IPS-15b (cell line): ENCODE measurements around the gene NDEL1.
A peak's percentile ranks its signal among the peaks of the same experiment; 100 is the strongest.
"Not testable (repeated sequence)": the region's sequence is repeated elsewhere in the genome, so short reads cannot be mapped to it uniquely, and the experiment has no call there.

Source experiments
- H3K27me3 ChIP-seq: one replicate; pipeline ENCODE4 v1.6.1; 2013; ENCODE audit warnings: low read length; ENCODE audit not compliant: control insufficient read depth, insufficient read depth
- H3K36me3 ChIP-seq: one replicate; pipeline ENCODE4 v1.6.1; 2013; ENCODE audit warnings: low read length; ENCODE audit not compliant: control insufficient read depth, insufficient read depth
- H3K4me1 ChIP-seq: one replicate; pipeline ENCODE4 v1.6.1; 2013; ENCODE audit warnings: mild to moderate bottlenecking, low read length; ENCODE audit not compliant: control insufficient read depth, insufficient read depth
- H3K4me3 ChIP-seq: one replicate; pipeline ENCODE4 v1.5.1; 2013; ENCODE audit warnings: low read depth, low read length
- H3K9ac ChIP-seq: one replicate; pipeline ENCODE4 v1.6.1; 2013; ENCODE audit warnings: low read depth, mild to moderate bottlenecking, low read length
- H3K9me3 ChIP-seq: one replicate; pipeline ENCODE4 v1.6.1; 2013; ENCODE audit warnings: mild to moderate bottlenecking, low read length; ENCODE audit not compliant: control insufficient read depth, insufficient read depth

The NDEL1 gene, protein sequence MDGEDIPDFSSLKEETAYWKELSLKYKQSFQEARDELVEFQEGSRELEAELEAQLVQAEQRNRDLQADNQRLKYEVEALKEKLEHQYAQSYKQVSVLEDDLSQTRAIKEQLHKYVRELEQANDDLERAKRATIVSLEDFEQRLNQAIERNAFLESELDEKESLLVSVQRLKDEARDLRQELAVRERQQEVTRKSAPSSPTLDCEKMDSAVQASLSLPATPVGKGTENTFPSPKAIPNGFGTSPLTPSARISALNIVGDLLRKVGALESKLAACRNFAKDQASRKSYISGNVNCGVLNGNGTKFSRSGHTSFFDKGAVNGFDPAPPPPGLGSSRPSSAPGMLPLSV

GRCh38 chr17:8435245-8436168 lies at the start of gene NDEL1:
NDEL1 (plus strand) TSS chr17:8435884; CDS start chr17:8444272, 8,388 bp downstream.
- no peaks in the 10 kb centered on the region for H3K9me3 ChIP-seq
- peak within 1 kb of the TSS; percentile 91 for H3K4me3 ChIP-seq
- no peaks in the 10 kb centered on the region for H3K4me1 ChIP-seq
- peak within 1 kb of the TSS; percentile 89 for H3K9ac ChIP-seq
- no peaks in the 10 kb centered on the region for H3K36me3 ChIP-seq
- no peaks in the 10 kb centered on the region for H3K27me3 ChIP-seq

- Histone ChIP-seq H3K4me3 (no peak overlapping the region), H3K27me3 (no peaks in the 10 kb centered on the region), H3K4me1 (peaks cover 8% of the 10 kb centered on the region), H3K9ac (no peak overlapping the region), H3K9me3 (no peaks in the 10 kb centered on the region), H3K36me3 (no peaks in the 10 kb centered on the region)
These were observed 48.8 kb upstream of the NDEL1 start for GRCh38 chr17:8386841-8387240.

DNA sequence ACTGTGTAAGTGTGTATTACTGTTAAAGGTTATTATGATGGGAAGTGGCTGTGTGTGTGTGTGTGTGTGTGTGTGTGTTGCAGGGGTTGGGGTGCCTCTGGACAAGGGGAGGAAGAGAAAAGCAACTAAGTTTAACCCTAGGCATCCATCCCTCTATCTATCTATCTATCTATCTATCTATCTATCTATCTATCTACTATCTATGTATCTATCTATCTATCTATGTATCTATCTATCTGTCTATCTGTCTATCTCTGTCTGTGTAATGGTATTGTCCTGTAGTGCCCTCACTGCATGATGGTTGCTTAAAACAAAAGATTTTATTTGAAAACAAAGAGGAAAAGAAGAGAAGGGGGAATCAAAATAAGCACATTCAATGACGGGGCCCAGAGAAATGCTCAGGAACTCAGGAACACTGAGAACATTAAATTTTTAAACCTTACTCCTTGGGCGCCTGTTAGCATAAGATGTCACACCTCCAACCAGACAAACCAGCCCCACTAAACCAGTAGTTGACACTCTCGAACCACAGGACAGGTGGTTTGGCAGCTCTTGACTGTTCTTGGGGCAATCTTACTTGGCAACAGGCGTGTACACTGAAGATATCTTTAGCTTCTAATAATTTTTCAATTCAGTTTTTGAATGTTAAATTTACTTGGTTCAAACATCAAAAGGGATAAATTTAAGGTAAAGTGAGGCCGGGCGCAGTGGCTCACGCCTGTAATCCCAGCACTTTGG lies 47.6 kb upstream of the NDEL1 start:
- Histone ChIP-seq H3K36me3 (no peaks in the 10 kb centered on the region), H3K4me3 (no peak overlapping the region), H3K4me1 (peaks cover 10% of the 10 kb centered on the region), H3K9ac (no peak overlapping the region), H3K9me3 (no peaks in the 10 kb centered on the region), H3K27me3 (no peaks in the 10 kb centered on the region)

GRCh38 chr17:8391711-8392110 lies 44.0 kb upstream of the NDEL1 start:
- Histone ChIP-seq H3K36me3 (no peaks in the 10 kb centered on the region), H3K9ac (peak overlapping the region; percentile 54), H3K27me3 (peaks cover 4% of the 10 kb centered on the region), H3K4me3 (no peak overlapping the region), H3K4me1 (peaks cover 6% of the 10 kb centered on the region), H3K9me3 (no peaks in the 10 kb centered on the region)

DNA sequence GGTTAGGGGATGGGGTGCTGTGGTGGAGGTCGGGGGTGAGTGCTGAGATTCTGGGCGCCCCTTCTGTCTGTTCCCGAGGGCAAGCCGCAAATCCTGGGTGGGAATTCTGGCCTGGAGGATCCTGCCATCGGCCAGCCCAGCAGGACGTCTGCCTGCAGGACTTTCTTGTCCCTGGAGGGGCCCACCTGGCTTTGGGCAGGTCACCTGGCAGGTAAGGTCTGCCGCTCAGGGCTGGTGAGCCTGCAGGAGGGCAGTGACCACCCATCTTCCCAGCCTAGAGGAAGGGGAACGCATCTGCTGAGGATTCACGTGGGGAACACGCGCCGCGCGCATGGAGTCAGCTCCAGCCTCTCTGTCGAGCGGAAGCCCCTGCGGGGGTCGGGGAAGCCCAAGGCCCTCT lies 43.4 kb upstream of the NDEL1 start:
- Histone ChIP-seq H3K4me1 (peaks cover 6% of the 10 kb centered on the region), H3K4me3 (no peak overlapping the region), H3K9me3 (no peaks in the 10 kb centered on the region), H3K9ac (peak overlapping the region; percentile 54), H3K36me3 (no peaks in the 10 kb centered on the region), H3K27me3 (peaks cover 4% of the 10 kb centered on the region)

- H3K9ac ChIP-seq, result peak overlapping the region; percentile 54
- H3K36me3 ChIP-seq, result no peaks in the 10 kb centered on the region
- no peak overlapping the region for H3K4me3 ChIP-seq
- no peaks in the 10 kb centered on the region for H3K9me3 ChIP-seq
- H3K4me1 ChIP-seq, result peaks cover 6% of the 10 kb centered on the region
- H3K27me3 ChIP-seq, result peaks cover 4% of the 10 kb centered on the region
These were observed 42.8 kb upstream of the NDEL1 start for GRCh38 chr17:8392674-8393469.

- H3K4me3 ChIP-seq, result no peak overlapping the region
- peaks cover 4% of the 10 kb centered on the region for H3K27me3 ChIP-seq
- no peaks in the 10 kb centered on the region for H3K36me3 ChIP-seq
- H3K9me3 ChIP-seq, result no peaks in the 10 kb centered on the region
- H3K9ac ChIP-seq, result no peak overlapping the region
- H3K4me1 ChIP-seq, result peaks cover 6% of the 10 kb centered on the region
These were observed 42.0 kb upstream of the NDEL1 start for GRCh38 chr17:8393470-8394231.

DNA sequence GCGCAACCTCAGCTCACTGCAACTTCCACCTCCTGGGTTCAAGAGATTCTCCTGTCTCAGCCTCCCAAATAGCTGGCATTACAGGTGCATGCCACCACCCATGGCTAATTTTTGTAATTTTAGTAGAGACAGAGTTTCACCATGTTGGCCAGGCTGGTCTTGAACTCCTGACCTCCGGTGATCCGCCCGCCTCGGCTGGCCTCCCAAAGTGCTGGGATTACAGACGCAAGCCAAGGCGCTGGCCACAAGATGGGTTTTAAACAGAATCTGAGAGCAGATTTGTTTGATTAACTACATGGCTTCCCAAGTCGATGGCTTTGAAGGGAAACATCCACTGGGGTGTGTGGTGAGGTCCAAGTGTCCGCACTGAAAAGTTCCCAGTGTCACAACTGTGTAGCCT lies 41.2 kb upstream of the NDEL1 start:
- not testable (repeated sequence) for H3K9me3 ChIP-seq, H3K4me1 ChIP-seq, H3K36me3 ChIP-seq, H3K9ac ChIP-seq, H3K4me3 ChIP-seq, H3K27me3 ChIP-seq

GRCh38 chr17:8397636-8398035 lies 38.0 kb upstream of the NDEL1 start, which contains the start of gene RNF222:
RNF222 (minus strand) TSS chr17:8397827; CDS start chr17:8393461, 4,366 bp downstream.
- Histone ChIP-seq H3K36me3 (no peaks in the 10 kb centered on the region), H3K4me3 (no peak within 1 kb of the TSS), H3K27me3 (peaks cover 6% of the 10 kb centered on the region), H3K9ac (no peak within 1 kb of the TSS), H3K9me3 (no peaks in the 10 kb centered on the region), H3K4me1 (no peaks in the 10 kb centered on the region)

- H3K9me3 ChIP-seq, result no peaks in the 10 kb centered on the region
- H3K4me3 ChIP-seq, result no peak overlapping the region
- H3K9ac ChIP-seq, result no peak overlapping the region
- peaks cover 6% of the 10 kb centered on the region for H3K27me3 ChIP-seq
- H3K4me1 ChIP-seq, result no peaks in the 10 kb centered on the region
- no peaks in the 10 kb centered on the region for H3K36me3 ChIP-seq
These were observed 36.7 kb upstream of the NDEL1 start for GRCh38 chr17:8398980-8399379.
